HG03442 (cell line): ENCODE results near the gene MCU.
"Not testable (repeated sequence)": the region's sequence is repeated elsewhere in the genome, so short reads cannot be mapped to it uniquely, and the experiment has no call there.

ENCODE experiments used
- ATAC-seq: cut with Tn5 transposase; IDR thresholded peaks from one replicate; pipeline ENCODE4 v1.9.1; 2021; ENCODE audit warnings: mild to moderate bottlenecking, moderate library complexity; ENCODE audit not compliant: unreplicated experiment

MCU gene

GRCh38 chr10:72729528-72729927 is 37.6 kb downstream of the MCU start:
- peak; percentile 71 for ATAC-seq

DNA sequence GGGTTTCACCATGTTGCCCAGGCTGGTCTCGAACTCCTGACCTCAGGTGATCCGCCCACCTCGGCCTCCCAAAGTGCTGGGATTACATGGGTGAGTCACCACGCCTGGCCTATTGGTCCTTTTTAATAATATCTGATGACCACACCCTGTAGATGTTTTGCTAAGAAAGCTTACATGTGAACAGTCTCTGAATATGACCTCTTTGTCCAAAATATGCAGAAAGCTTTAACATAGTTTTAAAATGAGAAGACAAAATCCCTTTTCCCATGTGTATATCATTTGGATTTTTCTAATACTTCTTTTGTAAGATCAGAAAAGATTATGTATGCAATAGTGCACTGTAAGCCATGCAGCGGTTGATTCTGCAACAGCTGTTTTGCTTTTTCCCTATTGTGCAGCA is 38.5 kb downstream of the MCU start:
- ATAC-seq: no peak

DNA sequence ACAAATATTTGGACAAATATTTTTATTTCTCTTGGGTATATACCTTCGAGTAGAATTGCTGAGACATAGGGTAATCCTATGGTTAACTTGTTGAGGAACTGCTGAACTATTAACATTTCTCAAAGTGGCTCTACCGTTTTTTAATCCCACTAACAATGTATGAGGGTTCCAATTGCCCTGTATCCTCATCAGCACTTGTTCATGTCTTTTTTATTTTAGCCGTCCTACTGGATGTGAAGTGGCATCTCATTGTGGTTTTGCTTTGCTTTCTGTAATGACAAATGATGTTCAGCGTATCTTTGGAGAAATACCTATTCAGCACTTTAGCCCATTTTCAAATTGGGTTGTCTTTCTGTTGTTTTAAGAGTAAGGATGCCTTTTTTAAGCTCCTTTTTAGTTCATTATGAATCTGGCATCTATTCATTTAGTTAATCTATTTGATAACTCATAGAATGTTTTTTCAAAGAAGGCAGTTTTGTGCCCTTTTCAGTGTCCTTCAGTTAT is 40.0 kb downstream of the MCU start:
- no peak for ATAC-seq

DNA sequence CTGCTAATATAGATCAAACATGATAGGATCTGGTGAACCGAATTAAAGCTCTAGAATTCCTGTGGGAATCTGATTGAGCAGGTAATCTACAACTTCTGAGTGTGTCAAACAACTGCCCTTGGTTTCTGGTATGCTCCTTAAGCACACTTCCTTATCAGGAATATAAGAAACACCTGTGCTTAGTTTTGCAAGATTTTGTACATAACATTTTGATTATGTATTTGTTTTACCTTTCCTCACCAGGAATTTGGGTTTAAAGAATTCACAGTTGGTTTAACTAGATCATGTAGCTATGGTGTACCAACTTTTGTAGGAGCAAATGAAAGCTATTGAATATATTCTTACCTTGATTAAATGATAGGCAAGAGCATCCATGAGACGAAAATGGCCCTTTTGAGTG is 40.6 kb downstream of the MCU start:
- ATAC-seq: no peak

DNA sequence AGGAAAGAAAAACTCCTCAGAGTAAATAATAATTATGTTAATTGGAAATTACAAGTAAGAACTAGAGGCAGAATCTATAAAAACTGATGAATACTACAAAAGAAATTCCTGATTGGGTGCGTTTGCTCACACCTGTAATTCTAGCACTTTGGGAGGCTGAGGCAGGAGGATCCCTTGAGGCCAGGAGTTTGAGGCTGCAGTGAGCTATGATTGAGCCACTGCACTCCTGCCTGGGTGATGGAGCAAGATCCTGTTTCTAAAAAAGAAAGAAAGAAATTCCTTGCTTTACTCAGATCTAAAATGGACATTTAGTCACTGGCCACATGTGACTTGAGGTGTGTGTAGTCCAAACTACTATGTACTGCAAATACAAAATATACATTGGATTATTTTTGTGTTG is 42.0 kb downstream of the MCU start:
- ATAC-seq: no peak

GRCh38 chr10:72735288-72735936 is 43.5 kb downstream of the MCU start:
- no peak for ATAC-seq

DNA sequence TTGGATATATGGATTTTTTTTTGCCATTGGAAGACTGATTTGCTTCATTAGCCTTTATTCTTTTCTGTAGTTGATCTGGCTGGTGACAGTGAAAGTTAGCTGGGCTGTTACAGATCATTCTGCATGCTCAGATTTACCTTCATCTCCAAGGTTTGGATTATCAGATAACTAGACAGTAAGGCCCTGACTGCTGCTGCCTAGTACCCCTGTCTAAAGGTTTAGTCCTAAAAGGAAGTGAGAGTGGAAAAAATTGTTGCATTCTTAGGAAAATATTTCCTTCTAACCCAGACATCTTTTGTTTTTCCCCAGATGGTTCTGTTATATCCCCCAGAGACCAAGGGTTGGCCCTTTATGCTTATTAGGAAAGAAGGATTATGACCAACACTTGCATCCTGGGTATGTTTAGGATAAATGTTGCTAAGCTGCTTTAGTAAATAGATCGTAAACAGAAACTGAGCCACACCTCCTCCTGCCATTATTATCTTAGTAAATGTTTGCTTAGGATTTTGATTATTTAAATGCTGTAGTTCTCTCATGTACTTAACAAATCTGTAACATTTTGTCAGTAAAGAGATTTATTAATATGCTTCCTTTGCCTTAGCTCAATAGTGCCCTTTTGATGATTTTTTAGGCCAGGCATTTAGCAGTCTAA is 44.4 kb downstream of the MCU start:
- no peak for ATAC-seq

- ATAC-seq: no peak
These were observed 44.9 kb downstream of the MCU start for GRCh38 chr10:72736828-72737220.

DNA sequence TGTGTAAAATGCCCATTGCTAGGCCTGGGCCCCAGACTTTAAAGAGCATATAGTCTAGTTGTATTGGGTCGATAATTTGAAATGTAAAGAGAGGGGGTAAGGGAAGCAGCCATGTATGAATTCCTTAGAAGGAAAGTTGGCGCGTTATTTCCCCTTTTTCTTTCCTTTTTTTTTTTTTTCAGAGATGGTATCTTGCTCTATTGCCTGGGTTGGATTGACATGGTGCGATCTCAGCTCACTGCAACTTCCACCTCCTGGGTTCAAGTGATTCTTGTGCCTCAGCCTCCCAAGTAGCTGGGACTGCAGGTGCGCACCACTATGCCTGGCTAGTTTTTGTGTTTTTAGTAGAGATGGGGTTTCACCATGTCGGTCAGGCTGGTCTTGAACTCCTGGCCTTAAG is 45.4 kb downstream of the MCU start:
- not testable (repeated sequence) for ATAC-seq

DNA sequence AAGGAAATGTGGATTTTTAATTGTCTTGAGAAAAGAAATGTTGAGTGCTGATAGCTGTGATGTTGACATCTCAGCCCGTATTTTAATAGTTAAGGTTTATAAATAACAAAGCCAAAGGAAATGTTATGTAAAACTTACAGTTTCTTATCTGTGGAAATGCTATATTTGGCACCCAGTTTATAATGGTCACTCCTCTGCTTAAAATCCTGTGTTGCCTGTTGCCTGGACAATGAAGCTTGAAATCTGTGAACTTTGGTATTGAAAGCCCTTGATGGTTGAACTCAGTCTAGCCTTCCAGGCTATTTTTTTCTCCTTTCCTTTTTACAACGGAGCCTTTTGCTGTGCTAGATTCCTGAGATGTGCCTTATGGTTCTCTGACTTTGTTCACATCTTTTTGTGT is 46.5 kb downstream of the MCU start:
- no peak for ATAC-seq

GRCh38 chr10:72740528-72740927 is 48.6 kb downstream of the MCU start:
- no peak for ATAC-seq

DNA sequence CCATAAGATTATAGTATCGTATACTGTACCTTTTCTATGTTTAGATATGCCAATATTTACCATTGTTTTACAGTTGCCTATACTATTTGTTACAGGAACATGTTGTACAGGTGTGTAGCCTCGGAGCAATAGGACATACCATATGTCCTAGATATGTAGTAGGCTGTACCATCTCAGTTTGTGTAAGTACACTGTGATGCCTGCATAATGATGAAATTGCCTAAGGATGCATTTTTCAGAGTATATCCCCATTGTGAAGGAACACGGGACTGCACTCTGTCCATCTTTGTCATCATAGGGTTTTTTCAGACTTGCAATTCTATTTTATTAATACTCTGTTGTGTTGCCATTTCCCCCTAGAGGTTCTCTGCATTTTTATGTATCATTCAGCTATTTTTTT is 50.1 kb downstream of the MCU start:
- no peak for ATAC-seq

GRCh38 chr10:72742797-72743196 is 50.9 kb downstream of the MCU start:
- ATAC-seq: no peak

DNA sequence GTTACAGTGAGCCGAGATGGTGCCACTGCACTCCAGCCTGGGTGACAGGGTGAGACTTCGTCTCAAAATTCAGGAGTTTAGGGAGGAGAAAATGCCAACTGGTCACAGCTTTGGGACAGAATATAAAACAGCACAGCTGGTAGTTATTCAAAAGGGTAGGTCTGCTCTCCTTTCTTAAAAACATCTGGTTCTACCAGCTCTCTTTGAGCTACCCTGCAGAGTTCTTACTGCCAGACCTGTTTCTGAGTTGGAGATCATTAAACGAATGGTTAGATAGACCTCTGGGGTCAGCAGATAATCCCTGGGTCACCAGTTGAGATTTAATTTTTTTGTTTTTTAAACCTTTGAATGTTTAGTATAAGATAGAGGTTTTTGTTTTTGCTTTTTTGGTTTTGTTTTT is 52.6 kb downstream of the MCU start:
- no peak for ATAC-seq

- no peak for ATAC-seq
These were observed 54.8 kb downstream of the MCU start for GRCh38 chr10:72746426-72747363.

GRCh38 chr10:72747521-72747920 is 55.6 kb downstream of the MCU start:
- ATAC-seq: no peak

DNA sequence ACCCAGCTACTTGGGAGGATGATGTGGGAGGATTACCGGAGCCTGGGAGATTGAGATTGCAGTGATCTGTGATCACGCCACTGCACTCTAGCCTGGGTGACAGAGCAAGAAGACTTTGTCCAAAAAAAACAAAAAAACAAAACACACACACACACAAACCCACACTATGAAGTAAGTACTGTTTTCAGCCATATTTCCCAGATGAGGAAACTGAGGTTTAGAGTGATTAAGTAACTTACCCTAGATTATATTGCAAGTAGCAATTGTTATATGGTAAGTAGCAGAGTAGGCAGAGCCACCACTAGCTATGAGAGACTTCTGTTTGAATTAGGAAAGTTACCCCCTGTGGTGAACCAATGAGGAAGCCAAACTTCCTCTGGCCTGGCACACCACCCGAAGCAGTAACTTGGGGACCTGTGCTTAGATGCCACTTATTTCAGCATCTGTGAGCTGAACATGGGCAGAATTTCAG is 61.9 kb downstream of the MCU start:
- ATAC-seq: no peak

DNA sequence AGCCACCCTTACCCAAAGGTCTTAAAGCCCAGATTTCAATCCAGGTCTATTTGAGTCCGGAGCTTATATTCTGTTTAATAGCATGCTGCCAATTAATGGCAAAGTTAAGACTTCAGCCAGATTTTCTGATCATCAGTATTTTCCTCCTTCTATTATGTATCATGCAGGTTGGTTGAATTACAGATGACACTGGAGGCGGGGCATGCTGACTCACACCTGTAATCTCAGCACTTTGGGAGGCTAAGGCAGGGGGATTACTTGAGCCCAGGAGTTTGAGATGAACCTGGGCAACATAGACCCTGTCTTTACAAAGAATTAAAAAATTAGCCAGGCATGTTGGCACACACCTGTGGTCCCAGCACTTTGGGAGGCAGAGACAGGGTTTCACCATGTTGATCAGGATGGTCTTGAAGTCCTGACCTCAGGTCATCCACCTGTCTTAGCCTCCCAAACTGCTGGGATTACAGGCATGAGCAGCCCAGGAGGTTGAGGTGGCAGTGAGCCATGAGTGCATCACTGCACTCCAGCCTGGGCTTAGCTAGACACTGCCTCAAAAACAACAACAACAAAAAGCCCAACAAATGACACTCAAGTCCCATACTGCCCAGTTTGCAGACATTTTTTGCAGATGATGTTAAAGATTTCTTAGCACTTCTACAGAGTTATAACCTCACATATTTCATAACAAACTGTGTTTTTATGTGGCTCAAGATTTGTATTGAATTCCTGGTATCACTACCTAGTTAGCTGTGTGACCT is 62.5 kb downstream of the MCU start:
- ATAC-seq: no peak

DNA sequence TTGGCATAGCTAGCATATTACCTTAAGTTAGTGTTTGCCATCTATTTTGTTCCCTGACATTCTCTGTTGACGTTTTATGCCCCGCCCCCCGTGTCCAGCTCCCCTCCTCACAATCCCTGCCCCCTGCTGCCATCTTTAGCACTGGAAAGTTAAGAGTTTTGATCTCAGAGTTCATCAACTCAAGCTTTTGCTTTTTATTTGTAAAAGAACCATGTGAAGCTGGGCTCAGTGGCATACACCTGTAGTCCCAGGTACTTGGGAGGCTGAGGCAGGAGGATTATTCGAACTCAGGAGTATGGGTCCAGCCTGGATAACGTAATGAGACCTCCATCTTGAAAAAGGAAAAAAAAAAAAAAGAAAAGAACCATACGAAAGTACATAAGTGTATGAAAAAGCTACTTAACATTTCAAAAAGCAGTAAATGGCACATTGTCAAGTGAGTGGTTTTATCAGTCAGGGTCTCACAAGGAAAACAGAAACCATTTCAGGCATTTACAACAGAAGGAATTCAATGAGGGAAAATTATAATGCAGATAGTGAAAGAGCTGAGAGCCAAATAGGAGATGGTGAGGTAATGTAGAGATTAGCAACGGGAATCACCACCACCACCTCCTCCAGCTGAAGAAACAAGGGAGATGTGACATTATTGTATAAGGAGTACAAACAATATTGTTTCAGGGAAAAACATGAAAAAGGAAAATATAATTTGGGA is 64.9 kb downstream of the MCU start:
- ATAC-seq: no peak

DNA sequence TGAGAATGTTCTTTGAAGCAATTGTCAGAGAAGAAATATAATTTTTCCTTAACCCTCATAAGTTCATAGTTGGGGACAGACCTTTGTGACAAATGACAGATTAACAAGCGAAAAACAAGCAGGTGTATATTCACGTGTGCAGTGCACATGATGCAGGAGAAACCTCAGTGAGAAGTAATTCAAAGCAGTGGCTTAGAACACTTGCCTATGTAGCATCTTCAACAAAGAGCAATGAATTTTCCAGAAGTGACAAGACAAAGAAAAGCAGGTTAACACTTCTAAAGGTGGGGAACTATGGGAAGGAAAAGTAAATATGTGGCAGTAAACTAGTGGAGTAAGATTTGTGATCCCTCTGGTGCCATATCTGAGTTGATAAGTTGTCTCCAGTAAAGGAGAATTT is 65.8 kb downstream of the MCU start:
- no peak for ATAC-seq
